COLO668 (cell line): Measurements from ENCODE around the gene CDV3.
"Not testable (repeated sequence)": the region's sequence is repeated elsewhere in the genome, so short reads cannot be mapped to it uniquely, and the experiment has no call there.

Experiments used
- DNase-seq: peaks from one replicate; lab custom pipeline; 2025; ENCODE audit not compliant: unreplicated experiment; lab: John Stamatoyannopoulos, UW

Gene CDV3, protein sequence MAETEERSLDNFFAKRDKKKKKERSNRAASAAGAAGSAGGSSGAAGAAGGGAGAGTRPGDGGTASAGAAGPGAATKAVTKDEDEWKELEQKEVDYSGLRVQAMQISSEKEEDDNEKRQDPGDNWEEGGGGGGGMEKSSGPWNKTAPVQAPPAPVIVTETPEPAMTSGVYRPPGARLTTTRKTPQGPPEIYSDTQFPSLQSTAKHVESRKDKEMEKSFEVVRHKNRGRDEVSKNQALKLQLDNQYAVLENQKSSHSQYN

DNA sequence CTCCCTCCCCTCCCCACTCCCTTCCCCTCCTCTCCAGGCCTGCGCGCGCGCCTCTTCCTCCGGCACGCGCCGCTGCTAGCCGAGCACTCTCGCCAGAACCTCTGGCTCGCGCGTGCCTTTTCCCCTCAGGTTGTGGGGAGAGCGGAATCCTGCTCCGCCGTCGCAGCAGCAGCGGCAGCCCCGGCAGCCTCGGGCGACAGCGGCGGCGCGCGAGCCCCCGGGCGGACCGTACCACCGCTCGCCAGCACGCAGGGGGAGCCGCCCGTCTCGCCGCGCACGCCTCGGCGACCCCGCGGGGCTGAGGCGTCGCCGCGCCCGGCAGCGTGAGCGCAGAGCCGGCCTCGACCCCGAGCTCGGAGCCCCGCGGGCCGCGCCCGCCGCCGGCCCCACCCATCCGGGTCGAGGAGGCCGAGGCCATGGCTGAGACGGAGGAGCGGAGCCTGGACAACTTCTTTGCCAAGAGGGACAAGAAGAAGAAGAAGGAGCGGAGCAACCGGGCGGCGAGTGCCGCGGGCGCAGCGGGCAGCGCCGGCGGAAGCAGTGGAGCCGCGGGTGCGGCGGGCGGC, at the start of gene CDV3:
Gene CDV3 (plus strand): TSS at position 58 of the 566 bp plus-strand sequence. CDS start 359 bp downstream, at position 417.
- no peak for DNase-seq

DNA sequence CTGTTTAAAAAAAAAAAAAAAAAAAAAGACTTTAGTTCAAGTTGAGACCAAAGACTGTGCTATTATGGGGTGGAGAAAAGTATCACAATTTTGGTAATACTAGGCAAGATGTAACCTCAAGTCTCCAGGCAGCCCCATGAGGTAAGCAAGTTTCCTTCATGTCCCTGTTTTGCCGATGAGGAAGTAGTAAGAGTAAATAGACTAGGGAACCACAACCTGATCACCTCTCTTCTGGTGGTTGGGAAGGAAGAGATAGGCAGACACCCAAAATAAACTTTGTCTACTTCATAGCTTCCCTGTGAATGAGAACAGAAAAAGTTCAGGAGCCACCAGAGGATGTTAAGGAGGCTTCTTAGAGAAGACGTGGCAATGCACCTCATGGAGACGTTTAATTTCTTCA, 49.7 kb upstream of the CDV3 start:
- DNase-seq: not testable (repeated sequence)

DNA sequence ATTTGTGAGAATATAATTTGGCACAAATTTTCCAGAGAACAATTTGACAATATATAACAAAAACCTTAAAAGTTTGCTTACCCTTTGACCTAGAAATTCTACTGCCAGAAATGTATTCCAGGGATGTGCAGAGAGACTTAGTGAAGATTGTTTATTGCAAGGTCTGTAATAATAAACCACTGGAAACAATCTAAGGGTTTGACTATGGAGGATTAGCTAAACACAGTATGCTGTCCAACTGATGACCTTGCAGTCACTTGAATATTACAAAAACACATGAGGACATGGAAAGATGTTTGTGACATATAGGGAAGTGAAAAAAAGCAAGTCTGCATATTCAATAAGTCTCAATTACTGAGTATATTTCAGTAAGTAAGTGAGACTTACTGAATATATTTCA, 48.1 kb upstream of the CDV3 start:
- no peak for DNase-seq

DNA sequence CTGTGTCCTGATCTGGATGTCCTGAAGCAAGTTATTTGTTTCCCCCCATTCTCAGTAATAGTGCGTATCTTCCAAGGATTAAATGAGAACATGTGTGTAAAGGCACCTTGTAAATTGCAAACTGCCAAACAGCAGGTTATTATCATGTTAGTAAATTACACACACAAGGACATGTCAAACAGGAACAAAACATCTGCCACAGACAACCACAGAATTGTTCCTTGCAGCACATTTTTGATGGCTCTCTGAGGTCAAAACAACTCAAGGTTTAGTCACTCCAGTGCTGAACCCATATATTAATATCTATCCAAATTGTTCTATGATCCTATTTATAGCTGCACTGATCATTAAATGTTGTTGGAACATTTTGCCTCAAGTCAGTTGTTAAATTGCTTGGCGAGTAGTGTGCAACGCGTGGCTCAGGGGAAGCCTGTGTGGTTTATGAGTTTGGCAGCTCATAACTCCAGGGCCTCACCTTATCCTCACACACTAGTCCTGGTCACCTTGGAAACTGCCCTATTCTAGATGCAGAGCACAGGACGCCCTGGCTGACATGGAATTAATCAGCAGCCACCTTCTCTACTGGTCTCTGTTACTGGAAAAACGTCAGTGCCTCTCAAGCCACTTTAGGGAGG, 46.3 kb upstream of the CDV3 start:
- no peak for DNase-seq

DNA sequence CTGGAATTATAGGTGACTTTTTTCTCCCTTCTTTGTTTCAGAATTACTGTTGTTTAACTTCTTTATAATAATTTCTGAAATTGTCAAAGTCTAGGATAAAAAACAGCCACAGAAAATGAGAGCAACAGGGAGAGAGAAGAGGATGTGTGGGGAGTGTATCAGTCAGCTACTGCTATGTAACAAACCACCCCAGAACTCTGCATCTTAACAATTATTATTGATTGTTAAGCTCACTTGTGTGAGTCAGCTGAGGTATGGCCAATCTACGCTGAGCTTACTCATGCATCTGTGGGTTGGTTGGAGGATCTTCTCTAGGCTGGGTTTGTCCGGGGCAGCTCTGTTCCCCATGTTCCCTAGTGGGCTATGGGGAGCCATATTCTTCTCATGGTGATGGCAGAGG, 43.7 kb upstream of the CDV3 start:
- no peak for DNase-seq

DNA sequence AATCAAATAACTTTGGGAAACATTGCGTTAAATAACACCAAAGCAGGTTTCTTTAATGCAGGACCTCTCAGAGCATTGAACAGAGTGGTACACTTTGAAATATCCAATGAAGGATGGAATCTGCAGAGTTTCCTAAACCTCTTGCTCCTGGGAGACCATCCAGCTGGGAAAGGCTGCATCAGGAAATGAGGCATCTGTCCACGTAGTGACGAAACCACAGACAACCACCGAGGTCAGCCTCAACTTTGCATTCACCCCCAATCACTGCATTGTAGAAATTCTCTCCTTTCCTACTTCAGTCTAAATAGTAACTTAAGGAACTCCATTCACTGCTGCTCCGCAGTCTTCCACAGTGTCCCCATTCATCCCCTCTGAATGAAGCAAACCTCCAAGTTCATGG, 41.5 kb upstream of the CDV3 start:
- DNase-seq: no peak

DNA sequence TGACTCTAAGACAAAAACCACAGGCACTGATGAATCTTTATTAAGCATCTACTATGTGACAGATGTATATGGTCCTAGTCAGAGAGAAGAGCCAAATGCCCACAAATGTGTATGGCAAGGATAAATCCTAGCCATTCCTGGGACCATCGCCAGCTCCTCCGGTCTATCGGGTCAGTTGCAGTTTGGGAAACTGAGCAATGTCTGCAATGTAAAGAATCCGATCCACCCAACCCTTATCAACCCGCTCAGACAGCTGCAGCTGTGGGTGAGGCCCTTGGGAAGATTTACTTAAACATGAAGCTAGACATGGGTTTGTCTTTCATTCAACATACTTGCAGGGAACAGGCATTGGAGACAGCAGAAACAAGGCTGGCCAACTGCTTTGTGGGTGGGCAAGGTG, 40.5 kb upstream of the CDV3 start:
- DNase-seq: no peak

DNA sequence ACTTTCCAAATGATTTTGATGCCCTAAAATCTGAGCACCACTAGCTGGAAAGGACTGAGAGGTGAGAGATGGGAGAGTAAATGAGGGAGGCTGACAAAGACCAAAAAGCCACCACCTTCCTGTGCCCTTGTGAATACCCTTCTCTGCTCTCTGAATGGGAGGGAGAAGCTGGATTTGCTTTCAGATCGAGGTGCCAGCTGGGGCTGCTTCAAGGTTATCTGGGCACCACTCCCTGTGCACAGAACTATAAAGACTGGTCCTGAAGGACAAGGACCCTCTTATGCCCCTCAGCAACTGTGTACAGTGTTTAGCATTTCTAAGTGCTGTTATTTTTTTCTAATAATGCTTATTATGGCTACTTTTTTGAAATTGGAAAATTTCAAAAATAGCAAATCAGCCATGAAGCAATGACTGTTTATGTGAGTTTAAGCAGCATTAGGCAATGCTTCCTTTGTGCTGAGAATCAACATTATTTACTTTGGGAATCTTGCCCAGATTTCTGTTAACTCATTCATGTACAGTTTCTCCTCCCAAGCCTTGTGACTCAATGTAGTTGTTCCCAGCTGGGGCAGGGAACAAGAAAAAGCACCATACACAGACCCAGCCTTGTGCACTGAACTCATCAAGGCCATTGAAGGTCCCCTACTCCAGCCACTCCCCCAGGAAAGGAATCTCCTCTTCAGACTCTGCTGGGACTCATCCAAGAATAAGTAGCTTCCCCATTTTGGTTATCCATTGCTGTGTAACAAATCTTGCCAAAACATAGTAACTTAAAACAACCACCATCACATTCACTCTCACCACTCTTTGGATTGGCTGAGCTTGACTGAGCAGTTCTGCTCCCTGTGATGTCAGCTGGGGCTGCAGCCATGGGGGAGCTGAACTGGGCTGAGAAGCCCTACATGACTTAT, 37.3 kb upstream of the CDV3 start:
- no peak for DNase-seq

DNA sequence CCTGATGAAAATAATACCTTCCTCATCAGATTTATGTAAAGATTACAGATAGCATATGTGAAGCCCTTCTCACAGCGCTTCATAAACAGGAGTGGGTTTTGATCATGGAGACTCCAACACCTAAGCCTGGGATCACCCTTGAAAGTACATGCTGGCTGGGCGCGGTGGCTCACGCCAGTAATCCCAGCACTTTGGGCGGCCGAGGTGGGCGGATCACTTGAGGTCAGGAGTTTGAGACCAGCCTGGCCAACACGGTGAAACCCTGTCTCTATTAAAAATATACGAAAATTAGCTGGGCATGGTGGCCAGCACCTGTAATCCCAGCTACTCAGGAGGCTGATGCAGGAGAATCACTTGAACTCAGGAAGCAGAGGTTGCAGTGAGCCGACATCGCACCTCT, 36.4 kb upstream of the CDV3 start:
- DNase-seq: not testable (repeated sequence)

DNA sequence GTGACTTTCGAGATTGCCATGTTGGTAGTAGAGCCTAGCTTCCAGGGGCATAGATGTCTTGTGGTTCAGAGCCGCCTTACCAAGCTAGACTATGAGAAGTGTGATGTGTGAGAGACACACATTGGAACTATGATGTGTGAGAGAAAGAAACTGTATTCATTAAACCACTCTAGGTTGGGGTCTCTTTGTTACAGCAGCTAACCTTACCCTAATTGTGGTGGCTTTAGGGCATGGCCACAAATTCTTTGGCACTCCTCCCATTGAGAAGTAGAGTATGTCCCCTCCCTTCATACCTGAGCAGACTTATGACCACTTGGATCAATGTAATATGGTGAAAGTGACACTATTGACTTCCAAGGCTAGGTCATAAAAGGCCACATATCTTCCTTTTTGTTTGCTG, 35.3 kb upstream of the CDV3 start:
- DNase-seq: no peak

DNA sequence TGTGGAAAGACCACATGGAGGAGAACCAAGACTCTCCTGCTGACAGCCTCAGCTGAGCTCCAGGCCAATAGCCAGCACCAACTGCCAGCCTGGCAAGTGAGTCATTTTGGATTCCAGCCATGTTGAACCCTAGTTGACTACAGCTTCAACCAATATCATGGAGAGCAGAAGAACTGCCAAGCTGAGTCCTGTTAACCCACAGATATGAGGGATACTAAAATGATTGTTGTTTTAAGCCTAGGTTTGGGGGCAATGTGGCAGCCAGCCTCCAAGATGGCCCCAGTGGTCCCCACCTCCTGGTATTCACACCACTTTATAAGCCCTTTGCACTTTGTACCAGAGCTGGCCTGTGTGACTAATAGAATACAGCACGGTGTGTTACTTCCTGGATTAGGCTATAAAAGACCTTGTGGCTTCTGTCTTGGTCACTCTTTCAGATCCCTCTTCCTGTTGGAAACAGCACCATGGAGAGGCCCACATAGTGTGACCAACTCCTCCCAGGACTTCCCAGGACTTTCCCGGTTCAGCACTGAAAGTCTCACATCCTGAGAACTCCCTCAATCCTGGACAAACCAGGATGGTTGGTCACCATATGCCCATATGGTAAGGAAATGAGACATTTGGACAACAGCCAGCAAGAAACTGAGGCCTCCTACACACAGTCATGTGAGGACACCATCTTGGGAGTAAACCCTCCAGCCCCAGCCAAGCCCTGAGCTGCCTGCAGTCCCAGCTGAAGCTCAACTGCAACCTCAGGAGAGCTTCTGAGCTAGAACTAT, 32.4 kb upstream of the CDV3 start:
- no peak for DNase-seq

DNA sequence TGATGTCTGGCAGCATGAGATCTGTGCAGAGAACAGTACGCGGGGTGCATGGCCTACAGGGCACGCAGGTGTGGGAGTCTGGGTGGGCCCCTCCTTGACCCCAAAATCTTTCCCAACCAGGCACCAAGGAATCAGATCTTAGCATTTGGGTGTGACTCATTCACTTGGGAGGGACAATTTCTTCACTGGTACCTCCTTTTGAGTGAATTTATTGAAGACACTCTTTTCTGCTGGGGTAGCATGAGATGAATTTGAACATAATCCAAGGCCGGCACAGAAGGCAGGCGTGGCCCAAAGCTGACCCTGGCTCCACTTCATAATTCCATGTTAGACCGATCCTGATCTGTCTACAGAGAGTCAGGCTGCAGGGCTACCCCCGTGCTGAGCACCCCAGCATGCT, 30.6 kb upstream of the CDV3 start:
- no peak for DNase-seq

DNA sequence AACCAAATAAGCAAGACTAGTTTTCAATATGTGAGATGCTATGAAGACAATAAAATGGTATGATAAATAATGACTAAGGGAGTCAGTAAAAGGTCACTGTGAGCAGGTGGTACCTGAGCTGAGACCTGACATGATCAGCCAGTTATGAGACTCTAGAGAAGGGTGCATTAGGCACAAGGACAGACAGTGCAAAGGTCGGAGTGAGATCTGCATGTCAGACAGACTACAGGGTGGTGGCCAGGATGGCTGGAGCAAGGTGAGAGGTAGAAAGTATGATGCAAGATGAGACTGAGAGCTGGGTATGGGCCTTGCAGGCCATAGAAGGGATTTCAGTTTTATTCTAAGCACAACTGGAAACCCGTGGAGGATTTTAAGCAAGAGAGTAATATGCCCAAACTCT, 28.5 kb upstream of the CDV3 start:
- DNase-seq: not testable (repeated sequence)

DNA sequence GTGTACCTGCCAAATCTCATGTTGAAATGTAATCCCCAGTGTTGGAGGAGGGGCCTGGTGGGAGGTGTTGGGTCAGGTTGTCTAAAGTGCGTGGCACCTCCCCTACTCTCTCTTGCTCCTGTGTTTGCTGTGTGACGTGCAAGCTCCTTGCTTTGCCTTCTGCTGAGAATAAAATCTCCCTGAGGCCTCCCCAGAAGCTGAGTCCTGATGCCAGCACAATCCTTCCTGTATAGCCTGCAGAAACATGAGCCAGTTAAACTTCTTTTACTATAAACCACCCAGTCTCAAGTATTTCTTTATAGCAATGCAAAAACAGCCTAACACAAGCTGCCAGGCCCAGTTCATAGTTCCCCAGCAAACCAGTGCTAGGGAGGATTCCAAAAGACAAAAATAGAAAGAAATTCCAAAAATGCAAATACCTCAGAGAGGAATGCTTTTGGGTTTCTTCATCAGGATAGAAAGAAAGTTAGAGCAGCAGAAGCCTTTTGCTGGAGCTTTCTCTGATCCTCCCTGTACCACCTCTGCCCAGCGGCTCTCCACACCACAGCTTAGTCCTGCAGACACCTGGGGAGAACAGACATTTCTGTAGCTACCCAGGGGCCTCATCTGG, 25.9 kb upstream of the CDV3 start:
- DNase-seq: no peak

DNA sequence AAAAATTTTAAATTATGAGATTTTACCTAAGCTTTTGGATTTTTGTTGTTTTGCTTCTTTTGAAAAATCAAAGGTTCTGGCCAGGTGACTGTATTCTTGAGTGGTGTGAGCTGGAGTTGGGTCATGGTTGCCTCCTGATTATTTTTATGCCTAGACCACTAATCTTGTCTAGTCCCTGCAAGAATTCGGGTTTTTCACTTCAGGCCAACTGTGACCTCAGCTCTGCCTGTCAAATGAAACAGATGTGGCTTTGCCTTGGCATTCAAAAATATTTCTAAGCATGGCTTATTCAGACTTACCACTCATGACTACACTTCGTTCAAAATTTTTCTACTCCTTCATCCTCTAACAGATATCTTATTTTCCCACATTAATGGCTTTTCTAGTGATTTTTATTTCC, 25.4 kb upstream of the CDV3 start:
- DNase-seq: no peak

DNA sequence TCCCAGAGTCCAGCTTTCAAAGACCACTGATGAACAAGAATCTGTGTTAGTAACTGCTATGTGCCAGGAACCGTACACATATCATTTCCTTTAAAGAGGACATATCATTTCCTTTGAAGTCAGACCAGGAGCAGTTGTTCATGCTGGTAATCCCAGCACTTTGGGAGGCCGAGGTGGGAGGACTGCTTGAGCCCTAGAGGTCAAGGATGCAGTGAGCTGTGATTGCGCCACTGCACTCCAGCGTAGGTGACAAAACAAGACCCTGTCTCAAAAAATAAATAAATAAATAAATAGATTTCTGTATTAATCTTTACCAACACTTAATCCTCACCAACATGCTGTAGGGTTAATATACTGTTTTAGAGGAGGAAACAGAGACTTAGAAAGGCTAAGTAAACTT, 23.9 kb upstream of the CDV3 start:
- DNase-seq: no peak

DNA sequence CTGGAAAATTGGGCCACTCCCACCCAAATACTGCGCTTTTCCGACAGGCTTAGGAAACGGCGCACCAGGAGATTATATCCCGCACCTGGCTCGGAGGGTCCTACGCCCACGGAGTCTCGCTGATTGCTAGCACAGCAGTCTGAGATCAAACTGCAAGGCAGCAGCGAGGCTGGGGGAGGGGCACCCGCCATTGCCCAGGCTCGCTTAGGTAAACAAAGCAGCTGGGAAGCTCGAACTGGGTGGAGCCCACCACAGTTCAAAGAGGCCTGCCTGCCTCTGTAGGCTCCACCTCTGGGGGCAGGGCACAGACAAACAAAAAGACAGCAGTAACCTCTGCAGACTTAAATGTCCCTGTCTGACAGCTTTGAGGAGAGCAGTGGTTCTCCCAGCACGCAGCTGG, 21.9 kb upstream of the CDV3 start:
- DNase-seq: not testable (repeated sequence)

DNA sequence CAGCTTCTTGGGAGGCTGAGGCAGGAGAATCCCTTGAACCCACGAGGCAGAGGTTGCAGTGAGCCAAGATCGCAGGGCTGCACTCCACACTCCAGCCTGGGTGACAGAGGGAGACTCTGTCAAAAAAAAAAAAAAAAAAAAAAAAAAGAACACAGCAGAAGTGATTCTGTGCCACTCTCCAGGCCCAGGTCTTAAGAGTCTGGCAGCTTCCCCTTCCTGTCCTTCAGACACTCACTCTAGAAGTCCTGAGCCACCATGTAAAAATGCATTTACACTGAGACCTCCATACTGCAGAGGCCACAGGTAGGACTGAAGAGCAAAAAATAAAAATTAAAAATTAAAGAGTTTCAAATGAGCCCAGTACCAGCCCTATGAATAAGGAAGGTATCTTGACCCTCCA, 11.8 kb upstream of the CDV3 start:
- DNase-seq: no peak

DNA sequence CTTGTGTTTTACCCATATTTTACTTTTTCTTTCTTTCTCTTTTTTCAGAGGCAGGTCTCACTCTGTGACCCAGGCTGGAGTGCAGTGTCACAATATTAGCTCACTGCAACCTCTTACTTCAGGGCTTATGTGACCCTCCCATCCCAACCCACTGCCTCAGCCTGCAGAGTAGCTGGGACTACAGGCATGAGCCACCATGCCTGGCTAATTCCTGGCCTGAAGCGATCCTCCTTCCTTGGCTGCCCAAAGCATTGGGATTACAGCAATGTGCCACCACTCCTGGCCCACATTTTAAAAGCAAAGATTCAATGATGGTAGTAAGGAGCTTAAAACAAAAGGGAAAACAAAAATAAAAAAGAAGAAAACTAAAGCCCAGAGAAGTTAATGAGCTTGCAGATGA, 11.1 kb upstream of the CDV3 start:
- DNase-seq: no peak

DNA sequence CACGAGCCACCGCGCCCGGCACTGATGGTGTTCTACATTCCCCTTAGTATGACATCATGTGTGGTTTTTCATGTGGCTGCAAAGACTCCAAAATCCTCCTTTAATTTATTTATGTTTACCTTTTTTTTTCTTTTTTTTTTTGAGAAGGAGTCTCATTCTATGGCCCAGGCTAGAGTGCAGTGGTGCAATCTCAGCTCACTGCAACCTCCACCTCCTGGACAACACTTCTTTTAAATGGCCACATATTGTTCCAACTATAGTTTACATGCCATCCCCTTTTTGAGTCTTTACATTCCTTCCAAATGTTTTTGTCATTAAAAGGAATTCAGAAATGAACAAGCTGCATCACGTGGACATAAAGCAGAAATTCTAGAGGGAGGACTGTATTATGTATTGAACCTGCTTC, 10.3 kb upstream of the CDV3 start:
- DNase-seq: no peak

DNA sequence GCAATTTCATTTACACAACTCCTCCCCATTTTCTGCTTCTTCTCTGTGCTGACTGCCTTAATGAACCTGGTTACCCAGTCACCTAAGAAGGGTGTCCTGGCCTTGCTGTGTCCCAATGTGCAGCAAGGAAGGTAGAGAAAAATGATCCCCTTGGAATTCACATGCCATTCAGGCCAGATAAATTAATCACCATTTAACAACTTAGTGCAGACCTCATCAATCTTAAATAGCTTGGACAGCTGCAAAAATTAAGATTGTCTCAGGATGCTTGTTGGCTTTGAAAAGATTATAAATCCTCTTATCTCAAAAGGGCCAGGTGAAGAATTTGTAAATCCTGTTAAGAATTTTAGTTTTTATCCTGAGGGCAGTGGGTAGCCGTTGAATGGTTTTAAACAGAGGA, 9.7 kb upstream of the CDV3 start:
- no peak for DNase-seq
